HL-60 (cell line): ENCODE data around the gene TTLL13.
A peak's percentile ranks its signal among the peaks of the same experiment; 100 is the strongest.

ENCODE experiments used
- DNase-seq, 2 experiments: peaks; one replicate each; pipeline ENCODE4 v3.0.0-alpha.2; 2010 to 2020; ENCODE audit warnings: low read depth in 1 of 2, low spot score in 1 of 2
- H3K27ac ChIP-seq: fragments of 250-450 bp; sonication (Bioruptor Pico); replicated peaks from 2 replicates; pipeline ENCODE4 v1.5.1; 2020; ENCODE audit warnings: mild to moderate bottlenecking, moderate library complexity
- H3K27me3 ChIP-seq: fragments of 250-450 bp; sonication (Bioruptor Pico); 2 replicates; pipeline ENCODE4 v1.5.1; 2021; ENCODE audit warnings: mild to moderate bottlenecking, moderate library complexity; ENCODE audit not compliant: insufficient read depth, poor library complexity, severe bottlenecking
- H3K4me3 ChIP-seq: replicated peaks from 2 replicates; pipeline ENCODE4 v1.5.1; 2011; ENCODE audit warnings: mild to moderate bottlenecking, control low read depth, low read length; ENCODE audit not compliant: insufficient read depth
- CTCF ChIP-seq: IDR thresholded peaks from one replicate; pipeline ENCODE4 v1.5.1; 2011; ENCODE audit warnings: low read length, control low read depth, inconsistent platforms; ENCODE audit not compliant: insufficient read depth
- GABPA ChIP-seq: IDR thresholded peaks from 2 replicates; pipeline ENCODE4 v1.6.1; 2012; ENCODE audit warnings: low read depth
- POLR2AphosphoS5 ChIP-seq: IDR thresholded peaks from 2 replicates; pipeline ENCODE4 v1.6.1; 2012; ENCODE audit warnings: low read depth
- SPI1 ChIP-seq: IDR thresholded peaks from 2 replicates; pipeline ENCODE4 v1.6.1; 2012; ENCODE audit warnings: low read depth, mild to moderate bottlenecking, borderline replicate concordance
- TF ChIP-seq, protein P1 (sequence below): IDR thresholded peaks from 2 replicates; pipeline ENCODE4 v1.6.1; 2012; ENCODE audit warnings: low read depth; ENCODE audit not compliant: insufficient replicate concordance

The TTLL13 gene

GRCh38 chr15:90241343-90242192, 7.8 kb upstream of the TTLL13 start:
- no peak for DNase-seq
- no peak overlapping the region for H3K27ac ChIP-seq

DNA sequence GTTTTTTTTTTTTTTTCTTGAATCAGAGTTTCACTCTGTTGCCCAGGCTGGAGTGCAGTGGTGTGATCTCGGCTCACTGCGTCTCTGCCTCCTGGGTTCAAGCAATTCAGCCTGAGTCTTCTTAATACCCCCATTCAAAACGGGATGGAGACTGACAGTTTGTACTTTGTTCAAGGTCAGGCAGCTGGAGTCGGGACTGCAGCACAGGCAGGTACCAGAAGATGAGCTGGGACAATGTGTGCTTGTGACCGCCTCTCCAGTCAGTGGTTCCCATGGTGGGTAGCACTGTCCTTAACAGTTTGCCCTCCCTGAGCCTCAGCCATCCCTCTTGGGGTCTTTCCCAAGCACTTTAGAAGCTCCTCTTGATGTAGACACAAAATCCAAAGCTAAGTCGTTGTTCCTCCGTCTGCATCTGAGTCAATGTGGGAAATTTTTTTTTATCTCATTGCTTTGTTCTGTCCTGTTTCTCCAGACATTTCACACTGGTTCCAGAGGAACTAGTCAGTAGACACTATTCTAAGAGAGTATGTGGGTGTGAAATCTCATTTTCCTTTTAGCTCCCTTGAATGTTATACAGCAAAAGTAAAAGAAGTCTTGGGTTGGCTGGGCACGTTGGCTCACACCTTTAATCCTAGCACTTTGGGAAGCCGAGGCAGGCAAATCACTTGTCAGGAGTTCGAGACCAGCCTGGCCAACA, 5.3 kb upstream of the TTLL13 start:
- Histone ChIP-seq H3K27me3 (no peaks in the 10 kb centered on the region), H3K27ac (no peak overlapping the region), H3K4me3 (no peak overlapping the region)
- TF ChIP-seq, protein P1, sequence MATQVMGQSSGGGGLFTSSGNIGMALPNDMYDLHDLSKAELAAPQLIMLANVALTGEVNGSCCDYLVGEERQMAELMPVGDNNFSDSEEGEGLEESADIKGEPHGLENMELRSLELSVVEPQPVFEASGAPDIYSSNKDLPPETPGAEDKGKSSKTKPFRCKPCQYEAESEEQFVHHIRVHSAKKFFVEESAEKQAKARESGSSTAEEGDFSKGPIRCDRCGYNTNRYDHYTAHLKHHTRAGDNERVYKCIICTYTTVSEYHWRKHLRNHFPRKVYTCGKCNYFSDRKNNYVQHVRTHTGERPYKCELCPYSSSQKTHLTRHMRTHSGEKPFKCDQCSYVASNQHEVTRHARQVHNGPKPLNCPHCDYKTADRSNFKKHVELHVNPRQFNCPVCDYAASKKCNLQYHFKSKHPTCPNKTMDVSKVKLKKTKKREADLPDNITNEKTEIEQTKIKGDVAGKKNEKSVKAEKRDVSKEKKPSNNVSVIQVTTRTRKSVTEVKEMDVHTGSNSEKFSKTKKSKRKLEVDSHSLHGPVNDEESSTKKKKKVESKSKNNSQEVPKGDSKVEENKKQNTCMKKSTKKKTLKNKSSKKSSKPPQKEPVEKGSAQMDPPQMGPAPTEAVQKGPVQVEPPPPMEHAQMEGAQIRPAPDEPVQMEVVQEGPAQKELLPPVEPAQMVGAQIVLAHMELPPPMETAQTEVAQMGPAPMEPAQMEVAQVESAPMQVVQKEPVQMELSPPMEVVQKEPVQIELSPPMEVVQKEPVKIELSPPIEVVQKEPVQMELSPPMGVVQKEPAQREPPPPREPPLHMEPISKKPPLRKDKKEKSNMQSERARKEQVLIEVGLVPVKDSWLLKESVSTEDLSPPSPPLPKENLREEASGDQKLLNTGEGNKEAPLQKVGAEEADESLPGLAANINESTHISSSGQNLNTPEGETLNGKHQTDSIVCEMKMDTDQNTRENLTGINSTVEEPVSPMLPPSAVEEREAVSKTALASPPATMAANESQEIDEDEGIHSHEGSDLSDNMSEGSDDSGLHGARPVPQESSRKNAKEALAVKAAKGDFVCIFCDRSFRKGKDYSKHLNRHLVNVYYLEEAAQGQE: no peak
- TF ChIP-seq CTCF (no peak), POLR2AphosphoS5 (no peak), GABPA (no peak), SPI1 (no peak)
- no peak for DNase-seq

More at GRCh38 chr15:90241343-90242192, 7.8 kb upstream of the TTLL13 start:
- no peak overlapping the region for H3K4me3 ChIP-seq
- H3K27me3 ChIP-seq: no peaks in the 10 kb centered on the region
- no peak for TF ChIP-seq CTCF
- peak; percentile 54 for TF ChIP-seq SPI1
- TF ChIP-seq GABPA: no peak

- TF ChIP-seq CTCF: no peak
- no peak overlapping the region; the same call in 1 of the 2 replicates for H3K4me3 ChIP-seq
- DNase-seq: no peak
- H3K27me3 ChIP-seq: no peaks in the 10 kb centered on the region
- H3K27ac ChIP-seq: no peak overlapping the region
These were observed 560 bp upstream of the TTLL13 start for GRCh38 chr15:90248789-90249202.

DNA sequence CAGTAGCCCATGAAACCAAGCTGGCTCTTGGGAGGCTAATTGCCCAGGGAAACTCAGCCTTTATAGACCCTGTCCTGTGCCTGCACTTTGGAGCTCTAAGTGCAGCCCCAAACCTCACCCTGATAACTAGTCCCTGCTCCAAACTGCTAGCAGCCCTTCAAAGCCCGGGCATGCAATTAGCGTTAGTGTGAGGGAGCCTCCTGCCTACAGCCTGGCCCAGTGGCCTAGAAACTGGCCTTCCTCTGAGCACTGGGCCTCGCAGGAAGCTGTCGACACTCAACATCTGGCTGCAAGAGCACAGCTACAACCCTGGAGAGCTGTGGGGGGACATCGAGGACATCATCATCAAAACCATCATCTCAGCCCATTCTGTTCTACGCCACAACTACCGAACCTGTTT, 8.4 kb downstream of the TTLL13 start:
- DNase-seq: peak in 1 of 2 experiments; percentile 6
- Histone ChIP-seq H3K4me3 (no peak overlapping the region), H3K27ac (no peak overlapping the region), H3K27me3 (no peaks in the 10 kb centered on the region)
- TF ChIP-seq, protein P1: no peak
- TF ChIP-seq GABPA: no peak
- TF ChIP-seq POLR2AphosphoS5: no peak
- no peak for TF ChIP-seq CTCF
- no peak for TF ChIP-seq SPI1
